Endometrial microvascular endothelial cells (primary cell): ENCODE measurements around the gene CDK5R1. TPM values are rescaled to one million over a fixed set of nuclear protein-coding genes. Genes with fewer than 3 reads are reported as not detected.
"Not testable (repeated sequence)": the region's sequence is repeated elsewhere in the genome, so short reads cannot be mapped to it uniquely, and the experiment has no call there.

Experiments used
- in situ Hi-C: cut with HindIII; loops from 2 replicates; pipeline ENCODE4 v1.10.0; 2017; ENCODE audit warnings: low sequenced_read_pairs, low pct_unique_long_range_greater_than_20kb; ENCODE audit errors: inconsistent ontology term
- total RNA-seq: library from RNA; depleted of rRNA; stranded (reverse); fragments of >200 nt; gene quantifications from one replicate; pipeline ENCODE4 v1.2.3, GENCODE V29; 2015; ENCODE audit errors: inconsistent ontology term

Gene CDK5R1
- 1.5 TPM for total RNA-seq

DNA sequence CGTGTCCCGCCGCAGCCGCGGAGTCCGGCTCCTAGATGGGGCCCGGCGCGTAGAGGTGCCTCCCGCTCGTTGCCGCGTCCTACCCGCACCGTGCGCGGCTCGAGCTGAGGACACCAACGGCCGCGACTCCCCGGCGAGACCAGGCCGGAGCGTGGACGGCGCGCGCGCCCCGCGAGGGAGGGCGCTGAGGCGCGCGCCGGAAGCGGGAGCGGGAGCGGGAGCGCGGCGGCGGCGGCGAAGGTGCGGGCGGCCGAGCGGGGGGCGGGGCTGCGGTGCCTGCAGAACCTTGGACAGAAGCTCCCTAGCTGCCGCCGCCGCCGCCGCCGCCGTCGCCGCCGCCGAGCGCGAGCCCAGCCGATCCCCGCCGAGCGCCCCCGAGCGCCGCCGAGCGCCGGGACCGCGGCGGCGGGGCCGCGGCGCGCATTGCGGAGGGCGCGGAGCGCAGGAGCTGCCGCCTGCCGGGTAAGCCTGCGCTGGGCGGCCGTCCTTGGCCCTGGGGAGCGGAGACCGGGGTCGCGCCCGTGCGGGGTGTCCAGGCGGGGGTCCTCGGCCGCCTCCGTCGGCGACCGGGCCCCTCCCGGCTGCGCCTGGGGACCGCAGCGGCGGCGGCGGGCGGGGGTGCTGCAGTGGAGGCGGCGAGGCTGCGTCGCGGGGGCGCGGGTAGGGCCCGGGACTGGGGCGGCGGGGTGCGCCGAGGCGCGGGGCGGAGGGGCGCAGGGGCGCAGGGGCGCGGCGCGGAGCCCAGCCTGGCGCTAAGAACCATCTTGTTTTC is at the start of gene CDK5R1:
Gene CDK5R1 (plus strand): TSS at position 293 of the 772 bp plus-strand sequence. CDS start 628 bp downstream, outside the sequence.
- in situ Hi-C loops = no loop called here

- in situ Hi-C loops = no loop called here
These were observed 46.1 kb upstream of the CDK5R1 start for GRCh38 chr17:32440722-32441121.

DNA sequence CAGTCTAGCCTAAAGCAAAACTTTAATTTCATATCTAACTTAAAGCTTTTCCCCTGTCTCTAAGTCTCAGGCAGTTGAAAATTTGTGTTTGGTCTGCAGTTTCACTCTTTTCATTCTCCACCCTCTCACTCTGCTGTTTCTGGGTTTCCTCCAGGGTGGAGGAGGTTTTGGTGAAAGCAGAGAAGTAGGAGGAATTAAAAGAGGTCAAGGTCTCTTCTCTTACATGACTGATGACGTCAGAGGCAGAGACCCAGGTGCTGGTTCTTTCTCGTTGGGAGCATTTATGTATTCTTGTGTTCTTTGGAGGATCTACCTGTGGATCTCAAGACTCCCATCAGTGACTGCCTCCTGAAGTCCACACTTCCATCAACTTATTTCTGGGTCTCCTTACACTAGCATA is 44.9 kb upstream of the CDK5R1 start:
- in situ Hi-C loops = no loop called here

DNA sequence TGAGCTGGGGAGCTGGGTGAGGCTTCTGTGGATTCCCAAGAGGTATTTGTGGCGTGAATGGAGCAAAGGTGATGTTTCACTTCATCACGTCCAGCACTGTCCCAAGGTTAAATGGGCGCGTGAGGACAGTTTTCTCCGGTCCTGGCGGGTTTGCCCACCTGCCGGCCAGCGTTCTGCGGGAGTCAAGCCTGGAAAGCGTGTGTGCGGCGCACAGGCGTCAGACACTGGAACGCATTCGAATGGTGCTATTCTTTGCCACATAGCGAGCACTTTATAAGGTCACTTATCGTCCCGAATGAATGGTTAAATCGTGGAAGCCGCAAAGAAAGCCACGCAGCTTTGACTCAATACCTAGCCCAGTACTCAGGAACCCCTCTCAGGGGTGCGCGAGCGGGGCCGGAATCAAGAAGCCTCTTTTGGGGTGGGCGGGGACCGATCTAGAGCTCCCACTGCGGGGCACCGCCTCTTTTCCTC is 42.9 kb upstream of the CDK5R1 start:
- in situ Hi-C loops = no loop called here

DNA sequence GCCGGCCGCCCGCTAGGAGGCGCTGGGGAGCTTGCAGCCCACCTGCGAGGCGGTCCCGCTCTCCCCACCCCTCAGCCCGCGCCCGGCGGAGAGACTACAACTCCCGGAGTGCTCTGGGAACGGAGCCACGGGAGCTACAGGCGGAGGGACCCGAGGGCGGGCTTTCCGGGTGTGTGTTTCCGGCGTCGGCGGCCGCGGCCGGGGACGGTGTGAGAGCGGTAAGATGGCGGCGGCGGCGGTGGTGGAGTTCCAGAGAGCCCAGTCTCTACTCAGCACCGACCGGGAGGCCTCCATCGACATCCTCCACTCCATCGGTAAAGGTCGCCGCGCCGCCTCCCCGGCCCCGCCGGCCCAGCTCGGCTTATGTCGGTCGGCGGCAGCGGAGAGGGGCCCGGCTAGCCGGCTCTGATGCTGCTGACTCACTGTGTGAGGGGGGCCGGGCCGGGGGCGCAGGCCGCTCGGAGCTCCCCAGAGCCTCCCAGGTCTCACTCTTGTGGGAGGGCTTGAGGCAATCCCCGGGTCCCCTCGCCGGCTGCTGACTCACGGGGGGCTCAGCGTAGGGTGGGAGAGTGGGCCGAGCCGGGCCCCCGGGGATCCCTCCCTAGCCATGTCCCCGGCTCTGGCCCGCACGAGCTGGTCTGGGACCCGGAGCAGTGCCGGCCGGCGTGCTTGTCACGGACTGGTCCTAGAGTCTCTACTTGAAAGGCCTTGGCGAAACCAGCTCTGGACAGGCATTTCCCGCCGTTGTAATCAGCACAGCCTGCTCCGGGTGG is 42.3 kb upstream of the CDK5R1 start, which contains the start of gene PSMD11:
Gene PSMD11 (plus strand): TSS at position 210 of the 773 bp plus-strand sequence. CDS start 14 bp downstream, at position 224.
- in situ Hi-C loops = no loop called here

GRCh38 chr17:32445074-32445415 is 41.7 kb upstream of the CDK5R1 start:
- in situ Hi-C loops = no loop called here

DNA sequence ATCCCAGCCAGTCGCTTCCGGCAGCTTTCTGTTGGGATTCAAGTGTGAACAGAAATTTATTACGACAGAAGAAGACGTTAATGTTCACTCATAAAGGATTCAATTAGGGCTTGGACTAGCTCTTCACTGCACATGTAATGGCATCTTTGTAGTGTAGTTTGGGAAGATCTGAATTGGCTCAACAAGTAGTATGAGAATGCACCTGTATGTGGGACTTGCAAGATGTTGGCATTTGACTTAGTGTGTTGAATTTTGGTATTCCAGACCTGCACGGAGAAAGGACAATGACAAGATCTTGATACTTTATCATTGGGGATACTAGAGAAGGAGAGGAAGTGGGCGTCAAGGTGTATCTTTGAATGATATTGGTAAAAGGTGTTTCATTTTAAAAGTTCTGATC is 41.3 kb upstream of the CDK5R1 start:
- in situ Hi-C loops = no loop called here

DNA sequence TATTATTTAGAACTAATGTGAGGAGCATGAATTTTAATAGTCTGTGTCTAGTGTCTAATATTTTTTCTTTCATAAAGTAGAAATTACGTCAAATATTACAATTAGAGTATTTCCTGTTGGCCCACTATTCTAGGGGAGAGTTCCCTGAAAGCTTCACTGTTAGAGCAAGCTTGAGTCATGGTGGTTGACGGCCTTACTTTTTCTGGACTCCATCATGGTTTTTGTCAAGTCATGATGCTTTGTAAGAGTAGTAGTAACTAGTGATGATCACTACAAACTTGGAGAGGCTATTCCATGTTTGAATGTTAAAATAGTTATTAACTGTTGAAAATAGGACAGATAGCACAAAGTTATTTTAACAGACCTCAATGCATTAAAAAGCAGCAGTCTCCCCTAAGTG is 40.8 kb upstream of the CDK5R1 start:
- in situ Hi-C loops = no loop called here

DNA sequence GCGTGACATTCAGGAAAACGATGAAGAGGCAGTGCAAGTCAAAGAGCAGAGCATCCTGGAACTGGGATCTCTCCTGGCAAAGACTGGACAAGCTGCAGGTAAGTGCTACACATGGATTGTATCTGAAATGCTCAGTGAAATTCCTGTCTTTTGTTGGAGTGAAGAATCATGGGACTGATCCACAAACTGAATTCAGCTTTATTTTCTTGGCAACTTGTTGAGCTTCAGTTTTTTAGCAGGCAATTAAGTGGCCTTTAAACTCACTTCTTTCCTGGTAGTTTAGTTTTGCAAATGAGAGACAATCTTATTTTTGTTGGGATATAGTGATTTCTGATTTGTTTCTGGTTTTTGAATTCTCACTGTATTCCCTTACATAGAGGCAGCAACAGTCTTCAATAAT is 39.8 kb upstream of the CDK5R1 start:
- in situ Hi-C loops = no loop called here

GRCh38 chr17:32449963-32450362 is 36.8 kb upstream of the CDK5R1 start:
- in situ Hi-C loops = no loop called here

DNA sequence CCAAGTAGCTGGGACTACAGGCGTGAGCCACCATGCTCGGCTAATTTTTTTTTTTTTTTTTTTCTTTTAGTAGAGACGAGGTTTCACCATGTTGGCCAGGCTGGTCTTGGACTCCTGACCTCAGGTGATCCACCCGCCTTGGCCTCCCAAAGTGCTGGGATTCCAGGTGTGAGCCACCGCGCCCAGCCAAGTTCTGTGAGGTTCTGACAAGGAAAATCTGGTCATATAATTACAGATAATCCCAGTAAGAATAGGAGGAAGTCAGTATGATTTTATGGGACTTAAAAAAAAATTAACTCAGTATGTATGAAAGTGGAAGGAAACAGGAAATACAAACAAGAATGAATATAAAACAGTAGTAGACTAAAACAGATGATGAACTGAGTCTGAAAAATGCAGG is 36.4 kb upstream of the CDK5R1 start:
- in situ Hi-C loops = not testable (repeated sequence)

GRCh38 chr17:32451879-32452278 is 34.9 kb upstream of the CDK5R1 start:
- in situ Hi-C loops = no loop called here

DNA sequence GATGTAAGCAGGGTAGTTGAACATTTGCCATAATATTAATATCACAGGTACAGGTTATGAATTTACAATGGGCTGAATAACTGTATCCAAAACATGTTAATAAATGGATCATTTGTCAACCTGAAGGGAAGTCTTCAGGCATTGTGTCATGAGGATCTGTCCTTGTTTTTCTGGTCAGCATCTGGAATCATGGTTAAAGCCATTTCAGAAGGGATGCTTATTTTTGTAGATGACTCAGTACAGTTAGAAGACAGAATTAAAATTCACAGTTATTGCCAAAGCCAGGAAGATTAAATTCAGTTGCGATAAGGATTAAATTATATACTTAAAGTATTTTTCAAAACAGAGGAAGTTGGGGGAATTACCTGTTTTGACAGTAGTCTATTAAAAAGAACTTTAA is 34.5 kb upstream of the CDK5R1 start:
- in situ Hi-C loops = no loop called here

DNA sequence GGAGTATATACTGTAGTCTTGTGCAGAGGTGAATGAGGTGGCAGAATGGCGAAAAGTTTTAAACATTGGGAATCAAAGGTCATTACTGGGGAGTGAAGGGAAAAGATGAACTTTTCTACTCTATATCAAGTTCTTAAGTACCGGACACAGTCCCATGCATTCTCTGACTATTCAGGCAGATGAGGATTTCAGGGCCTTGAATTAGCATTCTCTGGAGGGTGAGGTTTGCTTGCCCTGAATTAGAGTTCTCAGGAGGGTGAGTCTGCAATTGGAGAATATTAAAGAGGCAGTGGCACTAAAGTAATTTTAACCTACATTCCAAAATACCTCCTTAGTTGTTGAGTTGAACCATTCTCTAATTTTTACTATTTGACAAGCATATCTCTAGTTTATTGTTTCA is 33.4 kb upstream of the CDK5R1 start:
- in situ Hi-C loops = no loop called here

GRCh38 chr17:32458371-32458770 is 28.4 kb upstream of the CDK5R1 start:
- in situ Hi-C loops = no loop called here

DNA sequence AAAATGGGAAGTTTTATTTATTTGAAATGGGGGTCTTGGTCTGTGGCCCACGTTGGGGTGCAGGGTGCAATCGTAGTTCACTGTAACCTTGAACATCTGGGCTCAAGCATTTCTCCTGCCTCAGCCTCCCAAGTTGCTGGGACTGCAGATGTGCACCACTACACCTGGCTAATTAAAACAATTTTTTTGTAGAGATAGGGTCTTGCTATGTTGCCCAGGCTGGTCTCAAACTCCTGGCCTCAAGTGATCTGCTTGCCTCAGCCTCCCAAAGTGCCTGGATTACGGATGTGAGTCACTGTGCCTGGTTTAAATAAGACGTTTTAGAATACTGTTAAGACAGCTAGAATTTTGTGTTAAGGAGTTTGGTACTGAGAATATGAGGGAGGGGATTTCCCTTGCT is 26.7 kb upstream of the CDK5R1 start:
- in situ Hi-C loops = no loop called here

- in situ Hi-C loops = no loop called here
These were observed 25.3 kb upstream of the CDK5R1 start for GRCh38 chr17:32461498-32461852.

- in situ Hi-C loops = no loop called here
These were observed 24.8 kb upstream of the CDK5R1 start for GRCh38 chr17:32461853-32462617.

GRCh38 chr17:32463304-32463703 is 23.5 kb upstream of the CDK5R1 start:
- in situ Hi-C loops = no loop called here
